Measurements from ENCODE around the gene HSPG2. TPM values are rescaled to one million over a fixed set of nuclear protein-coding genes. Genes with fewer than 3 reads are reported as not detected.

HSPG2 gene
- total and polyA plus RNA-seq, 10 of the 15 experiments (the other 5 are each of a cell fraction or from before 2014, with no cell fraction given): 0.30 to 3.4 (median 0.73) TPM; not detected in 2

GRCh38 chr1:21932127-21932526 lies 5.0 kb downstream of the HSPG2 start (continued):
- TF ChIP-seq HSF1 (IDR thresholded peaks at IDR 0.05; ENCODE audit: low read depth, low read length) (no peak), NR2C2 (IDR thresholded peaks at IDR 0.05; ENCODE audit: borderline replicate concordance, control insufficient read depth, insufficient read length, low read depth) (no peak), ZNF207 (IDR thresholded peaks at IDR 0.05; ENCODE audit: borderline replicate concordance) (no peak), POLR2A (IDR thresholded peaks at IDR 0.05; ENCODE audit: low read depth, low read length) (no peak), IRF3 (IDR thresholded peaks at IDR 0.05) (no peak), SP1 (IDR thresholded peaks at IDR 0.05; ENCODE audit: low read depth, low read length) (no peak), ZBTB11 (CRISPR knock-in tag; IDR thresholded peaks at IDR 0.05) (no peak), POLR2AphosphoS2 (IDR thresholded peaks at IDR 0.05; ENCODE audit: low read depth, low read length) (no peak)

All from GM12878 (cell line).